Nephron progenitor cell (in vitro differentiated cells): ENCODE data around the gene LACC1.

Source experiments
- DNase-seq: peaks from one replicate; pipeline ENCODE4 v3.0.0; 2021
- H3K27ac Mint-ChIP-seq: 2 replicates; pipeline ENCODE4 v1.8.0; 2021; ENCODE audit warnings: mild to moderate bottlenecking, moderate library complexity, mixed read lengths
- H3K27me3 Mint-ChIP-seq: 2 replicates; pipeline ENCODE4 v1.8.0; 2021; ENCODE audit warnings: mild to moderate bottlenecking, low read depth, mixed read lengths; ENCODE audit not compliant: poor library complexity
- H3K36me3 Mint-ChIP-seq: 2 replicates; pipeline ENCODE4 v1.8.0; 2021; ENCODE audit warnings: low read depth, mixed read lengths
- H3K4me1 Mint-ChIP-seq: 2 replicates; pipeline ENCODE4 v1.8.0; 2021; ENCODE audit warnings: mixed read lengths
- H3K4me3 Mint-ChIP-seq: 2 replicates; pipeline ENCODE4 v1.8.0; 2021; ENCODE audit warnings: mild to moderate bottlenecking, moderate library complexity, mixed read lengths
- H3K9me3 Mint-ChIP-seq: 2 replicates; pipeline ENCODE4 v1.8.0; 2021; ENCODE audit warnings: mild to moderate bottlenecking, moderate library complexity, mixed read lengths
- TF ChIP-seq, protein P1 (sequence below): fragments of 200-600 bp; sonication (generic); IDR thresholded peaks from 2 replicates; pipeline ENCODE4 v1.5.0; 2021; ENCODE audit warnings: antibody characterized with exemption

Gene LACC1

DNA sequence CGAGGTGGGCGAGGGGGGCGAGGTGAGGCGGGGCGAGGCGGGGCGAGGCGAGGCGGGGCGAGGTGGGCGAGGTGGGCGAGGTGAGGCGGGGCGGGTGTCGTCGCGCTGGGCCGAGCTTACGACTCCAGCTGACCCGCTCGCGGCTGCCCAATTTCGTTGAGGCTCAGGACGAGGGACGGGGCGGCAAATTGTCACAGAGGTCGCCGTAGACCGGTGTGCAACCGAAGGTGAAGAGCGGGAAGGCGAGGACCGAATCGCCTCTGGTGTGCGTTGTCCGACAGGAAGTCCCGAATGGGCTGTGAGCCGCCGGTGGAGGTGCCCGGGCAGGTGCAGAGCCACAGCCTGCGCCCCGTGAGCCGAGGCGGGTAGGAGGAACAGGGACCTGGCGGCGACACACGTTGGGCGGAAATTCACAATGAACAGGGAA, at the start of gene LACC1:
Gene LACC1, plus strand, starts transcription at position 150 of the 427 bp plus-strand sequence. CDS start 1,082 bp downstream, outside the sequence.
- H3K4me1 Mint-ChIP-seq, result peaks cover 24% of the 10 kb centered on the region
- peak within 1 kb of the TSS; percentile 84 for H3K4me3 Mint-ChIP-seq
- H3K27ac Mint-ChIP-seq, result no peak within 1 kb of the TSS
- no peak for DNase-seq
- peaks cover 22% of the 10 kb centered on the region for H3K27me3 Mint-ChIP-seq
- no peaks in the 10 kb centered on the region for H3K9me3 Mint-ChIP-seq
- TF ChIP-seq, protein P1, sequence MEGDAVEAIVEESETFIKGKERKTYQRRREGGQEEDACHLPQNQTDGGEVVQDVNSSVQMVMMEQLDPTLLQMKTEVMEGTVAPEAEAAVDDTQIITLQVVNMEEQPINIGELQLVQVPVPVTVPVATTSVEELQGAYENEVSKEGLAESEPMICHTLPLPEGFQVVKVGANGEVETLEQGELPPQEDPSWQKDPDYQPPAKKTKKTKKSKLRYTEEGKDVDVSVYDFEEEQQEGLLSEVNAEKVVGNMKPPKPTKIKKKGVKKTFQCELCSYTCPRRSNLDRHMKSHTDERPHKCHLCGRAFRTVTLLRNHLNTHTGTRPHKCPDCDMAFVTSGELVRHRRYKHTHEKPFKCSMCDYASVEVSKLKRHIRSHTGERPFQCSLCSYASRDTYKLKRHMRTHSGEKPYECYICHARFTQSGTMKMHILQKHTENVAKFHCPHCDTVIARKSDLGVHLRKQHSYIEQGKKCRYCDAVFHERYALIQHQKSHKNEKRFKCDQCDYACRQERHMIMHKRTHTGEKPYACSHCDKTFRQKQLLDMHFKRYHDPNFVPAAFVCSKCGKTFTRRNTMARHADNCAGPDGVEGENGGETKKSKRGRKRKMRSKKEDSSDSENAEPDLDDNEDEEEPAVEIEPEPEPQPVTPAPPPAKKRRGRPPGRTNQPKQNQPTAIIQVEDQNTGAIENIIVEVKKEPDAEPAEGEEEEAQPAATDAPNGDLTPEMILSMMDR, result no peak
- no peaks in the 10 kb centered on the region for H3K36me3 Mint-ChIP-seq

DNA sequence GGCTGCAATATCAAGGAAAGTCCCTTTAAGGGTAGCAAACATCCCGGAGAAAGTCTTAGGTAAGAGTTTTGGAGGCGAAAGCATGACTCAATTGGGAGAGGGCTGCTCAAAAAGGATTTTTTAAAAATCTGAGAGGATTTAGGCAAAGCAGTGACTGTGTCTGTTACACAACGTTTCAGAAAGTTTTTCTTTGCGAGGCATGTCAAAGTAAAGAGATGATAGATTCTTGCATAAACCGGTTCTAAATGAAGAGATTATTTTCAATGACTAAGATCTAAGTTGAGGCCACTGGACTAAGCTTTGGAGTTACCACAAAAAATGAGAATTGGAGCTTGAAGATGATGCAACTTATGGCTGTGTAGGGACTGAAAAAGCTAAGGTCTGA, 49.2 kb upstream of the LACC1 start:
- no peaks in the 10 kb centered on the region for H3K27me3 Mint-ChIP-seq
- H3K4me1 Mint-ChIP-seq, result peaks cover 5% of the 10 kb centered on the region
- no peak for DNase-seq
- no peak overlapping the region for H3K4me3 Mint-ChIP-seq
- H3K9me3 Mint-ChIP-seq, result no peaks in the 10 kb centered on the region
- TF ChIP-seq, protein P1, result no peak
- no peaks in the 10 kb centered on the region for H3K36me3 Mint-ChIP-seq
- peak overlapping the region; percentile 59 for H3K27ac Mint-ChIP-seq

DNA sequence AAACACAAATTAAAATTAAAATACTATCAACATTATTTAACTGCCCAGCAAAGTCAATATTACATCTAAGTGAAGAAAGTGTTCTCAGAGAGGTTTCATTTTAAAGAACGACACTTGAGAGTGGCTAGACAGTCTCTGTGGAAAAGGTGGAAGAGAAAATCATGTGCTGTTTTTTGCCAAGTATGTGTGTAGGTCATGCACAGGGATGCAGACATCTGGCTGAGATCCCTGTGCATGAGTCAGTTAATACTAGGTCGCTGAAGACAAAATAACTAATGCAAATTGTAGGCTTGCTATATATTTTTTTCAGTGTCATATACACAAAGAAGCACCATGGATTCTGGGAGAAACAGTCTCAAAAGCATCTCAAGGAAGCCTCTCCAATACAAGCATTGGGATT, 48.6 kb upstream of the LACC1 start:
- no peak overlapping the region for H3K4me3 Mint-ChIP-seq
- no peak for DNase-seq
- TF ChIP-seq, protein P1, result no peak
- H3K4me1 Mint-ChIP-seq, result peaks cover 5% of the 10 kb centered on the region
- H3K27me3 Mint-ChIP-seq, result no peaks in the 10 kb centered on the region
- no peaks in the 10 kb centered on the region for H3K9me3 Mint-ChIP-seq
- no peak overlapping the region for H3K27ac Mint-ChIP-seq
- no peaks in the 10 kb centered on the region for H3K36me3 Mint-ChIP-seq

DNA sequence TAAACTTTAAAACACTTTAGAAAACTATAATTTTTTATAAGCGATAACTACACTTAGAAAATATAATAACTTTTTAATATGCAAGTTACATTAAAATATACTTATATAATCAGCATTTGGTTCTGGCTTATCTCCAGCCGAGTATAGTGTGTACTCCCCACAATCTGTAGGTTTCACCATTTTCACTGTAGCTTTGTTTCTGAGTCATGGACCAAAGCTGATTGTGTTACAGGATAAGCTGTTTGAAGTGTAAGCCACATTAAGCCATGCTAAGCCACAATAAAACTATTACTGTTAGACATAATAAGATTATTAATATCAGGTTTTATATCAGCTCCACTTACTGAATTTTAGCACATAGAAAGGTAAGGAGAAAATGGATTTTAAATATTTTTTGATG, 44.0 kb upstream of the LACC1 start:
- DNase-seq, result no peak
- H3K27ac Mint-ChIP-seq, result no peak overlapping the region

DNA sequence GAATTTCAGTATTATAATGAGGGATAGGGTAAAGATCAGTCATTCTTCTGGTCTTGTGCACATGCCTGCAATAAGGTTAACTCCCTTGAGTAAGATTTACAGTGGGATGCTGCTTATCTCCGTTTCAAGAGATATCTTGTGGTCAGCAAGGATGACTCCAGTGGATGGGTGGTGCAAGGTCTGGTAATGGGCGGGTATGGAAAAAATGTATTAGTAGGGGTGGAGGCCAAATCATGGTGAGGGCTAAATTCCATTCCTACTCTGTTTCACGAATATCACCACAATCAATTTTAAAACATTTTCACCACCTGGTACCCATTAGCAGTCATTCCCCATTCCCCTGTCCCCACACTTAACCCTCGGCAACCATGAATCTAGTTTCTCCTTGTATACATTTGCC, 40.8 kb upstream of the LACC1 start:
- no peak for DNase-seq
- H3K36me3 Mint-ChIP-seq, result peaks cover 11% of the 10 kb centered on the region
- peaks cover 11% of the 10 kb centered on the region for H3K9me3 Mint-ChIP-seq
- TF ChIP-seq, protein P1, result no peak
- no peaks in the 10 kb centered on the region for H3K27me3 Mint-ChIP-seq
- H3K4me3 Mint-ChIP-seq, result no peak overlapping the region
- no peaks in the 10 kb centered on the region for H3K4me1 Mint-ChIP-seq
- H3K27ac Mint-ChIP-seq, result no peak overlapping the region

More for the DNA sequence above, 44.0 kb upstream of the LACC1 start:
- Mint-ChIP-seq H3K4me3 (no peak overlapping the region), H3K27me3 (no peaks in the 10 kb centered on the region), H3K4me1 (no peaks in the 10 kb centered on the region), H3K36me3 (peaks cover under 1% of the 10 kb centered on the region), H3K9me3 (no peaks in the 10 kb centered on the region)
- TF ChIP-seq, protein P1, result no peak

DNA sequence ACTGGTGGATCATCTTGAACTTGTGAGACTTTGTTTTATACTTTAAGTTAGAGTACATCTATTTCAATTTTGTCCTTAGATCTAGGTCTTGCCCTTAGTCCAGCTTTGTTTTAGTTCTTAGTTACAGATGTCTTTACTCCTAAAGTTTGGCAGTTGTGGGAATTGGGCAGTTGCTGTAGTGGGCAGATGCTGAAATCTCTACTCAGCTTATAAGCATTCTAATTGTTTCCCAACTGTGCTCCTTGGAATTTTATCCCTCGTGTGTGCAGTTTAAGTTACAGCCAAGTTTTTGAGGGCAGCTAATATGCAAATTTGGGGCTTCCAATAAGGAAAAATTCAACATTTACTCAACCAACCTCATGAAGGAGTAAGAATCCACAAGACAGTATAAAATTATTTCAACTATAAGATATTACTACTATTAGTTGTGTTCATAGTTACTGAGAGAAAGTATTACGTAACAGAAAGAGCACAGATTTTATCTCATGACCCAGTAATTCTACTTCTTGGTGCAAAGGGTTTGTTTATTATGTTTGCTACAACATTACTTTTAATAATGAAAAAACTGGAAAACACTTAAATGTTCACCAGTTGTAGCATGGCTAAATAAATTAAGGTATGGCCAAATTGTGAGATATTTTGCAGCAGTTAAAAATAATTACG, 33.1 kb upstream of the LACC1 start:
- TF ChIP-seq, protein P1, result no peak
- peaks cover 29% of the 10 kb centered on the region for H3K9me3 Mint-ChIP-seq
- H3K27ac Mint-ChIP-seq, result no peak overlapping the region
- no peak for DNase-seq
- H3K4me3 Mint-ChIP-seq, result no peak overlapping the region
- H3K36me3 Mint-ChIP-seq, result peaks cover 45% of the 10 kb centered on the region
- peaks cover 2% of the 10 kb centered on the region for H3K27me3 Mint-ChIP-seq
- no peaks in the 10 kb centered on the region for H3K4me1 Mint-ChIP-seq
